Measurements from ENCODE around the gene PILRA.
A peak's percentile ranks its signal among the peaks of the same experiment; 100 is the strongest.
"Not testable (repeated sequence)": the region's sequence is repeated elsewhere in the genome, so short reads cannot be mapped to it uniquely, and the experiment has no call there.

Gene PILRA

DNA sequence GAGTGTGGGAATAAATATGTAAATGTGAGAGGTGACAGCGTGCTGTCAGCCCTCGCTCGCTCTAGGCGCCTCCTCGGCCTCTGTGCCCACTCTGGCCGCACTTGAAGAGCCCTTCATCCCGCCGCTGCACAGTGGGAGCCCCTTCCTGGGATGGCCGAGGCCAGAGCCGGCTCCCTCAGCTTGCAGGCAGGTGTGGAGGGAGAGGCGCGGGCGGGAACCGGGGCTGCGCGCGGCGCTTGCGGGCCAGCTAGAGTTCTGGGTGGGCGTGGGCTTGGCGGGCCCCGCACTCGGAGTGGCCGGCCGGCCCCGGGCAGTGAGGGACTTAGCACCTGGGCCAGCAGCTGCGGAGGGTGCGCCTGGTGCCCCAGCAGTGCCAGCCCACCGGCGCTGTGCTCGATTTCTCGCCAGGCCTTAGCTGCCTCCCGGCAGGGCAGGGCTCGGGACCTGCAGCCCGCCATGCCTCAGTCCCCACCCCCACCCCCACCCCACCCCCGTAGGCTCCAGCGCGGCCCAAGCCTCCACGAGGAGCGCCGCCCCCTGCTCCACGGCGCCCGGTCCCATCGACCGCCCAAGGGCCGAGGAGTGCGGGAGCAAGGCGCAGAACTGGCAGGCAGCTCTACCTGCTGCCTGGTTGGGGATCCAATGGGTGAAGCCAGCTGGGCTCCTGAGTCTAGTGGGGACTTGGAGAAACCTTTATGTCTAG, 8.4 kb downstream of the PILRA start:
- H3K9ac ChIP-seq (ENCODE audit: low read length); H3K9me3 ChIP-seq (ENCODE audit: control insufficient read depth, insufficient read depth, low read depth, low read length); H3K27ac ChIP-seq (ENCODE audit: low read depth, low read length); H3K4me1 ChIP-seq (ENCODE audit: control insufficient read depth, insufficient read depth, low read length); H3K27me3 ChIP-seq (ENCODE audit: control insufficient read depth, insufficient read depth, low read length); H3K36me3 ChIP-seq (ENCODE audit: control insufficient read depth, insufficient read depth, low read length): not testable (repeated sequence)
- peak overlapping the region; percentile 8; the same call in 1 of the 2 replicates for H3K4me3 ChIP-seq (ENCODE audit: low read depth, low read length)

DNA sequence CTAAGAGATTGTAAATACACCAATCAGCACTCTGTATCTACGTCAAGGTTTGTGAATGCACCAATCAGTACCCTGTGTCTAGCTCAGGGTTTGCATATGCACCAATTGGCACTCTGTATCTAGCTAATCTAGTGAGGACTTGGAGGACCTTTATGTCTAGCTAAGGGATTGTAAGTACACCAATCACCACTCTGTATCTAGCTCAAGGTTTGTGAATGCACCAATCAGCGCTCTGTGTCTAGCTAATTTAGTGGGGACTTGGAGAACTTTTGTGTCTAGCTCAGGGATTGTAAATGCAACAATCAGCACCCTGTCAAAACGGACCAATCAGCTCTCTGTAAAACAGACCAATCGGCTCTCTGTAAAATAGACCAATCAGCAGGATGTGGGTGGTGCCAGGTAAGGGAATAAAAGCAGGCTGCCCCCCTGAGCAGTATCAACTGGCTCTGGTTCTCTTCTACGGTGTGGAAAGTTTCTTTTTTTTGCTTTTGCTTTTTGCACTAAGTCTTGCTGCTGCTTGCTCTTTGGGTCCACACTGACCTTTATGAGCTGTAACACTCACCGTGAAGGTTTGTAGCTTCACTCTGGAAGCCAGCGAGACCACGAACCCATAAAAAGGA, 9.1 kb downstream of the PILRA start:
- not testable (repeated sequence) for H3K36me3 ChIP-seq (ENCODE audit: control insufficient read depth, insufficient read depth, low read length); H3K4me3 ChIP-seq (ENCODE audit: low read depth, low read length); H3K9me3 ChIP-seq (ENCODE audit: control insufficient read depth, insufficient read depth, low read depth, low read length); H3K4me1 ChIP-seq (ENCODE audit: control insufficient read depth, insufficient read depth, low read length); H3K27ac ChIP-seq (ENCODE audit: low read depth, low read length); H3K9ac ChIP-seq (ENCODE audit: low read length); H3K27me3 ChIP-seq (ENCODE audit: control insufficient read depth, insufficient read depth, low read length)

DNA sequence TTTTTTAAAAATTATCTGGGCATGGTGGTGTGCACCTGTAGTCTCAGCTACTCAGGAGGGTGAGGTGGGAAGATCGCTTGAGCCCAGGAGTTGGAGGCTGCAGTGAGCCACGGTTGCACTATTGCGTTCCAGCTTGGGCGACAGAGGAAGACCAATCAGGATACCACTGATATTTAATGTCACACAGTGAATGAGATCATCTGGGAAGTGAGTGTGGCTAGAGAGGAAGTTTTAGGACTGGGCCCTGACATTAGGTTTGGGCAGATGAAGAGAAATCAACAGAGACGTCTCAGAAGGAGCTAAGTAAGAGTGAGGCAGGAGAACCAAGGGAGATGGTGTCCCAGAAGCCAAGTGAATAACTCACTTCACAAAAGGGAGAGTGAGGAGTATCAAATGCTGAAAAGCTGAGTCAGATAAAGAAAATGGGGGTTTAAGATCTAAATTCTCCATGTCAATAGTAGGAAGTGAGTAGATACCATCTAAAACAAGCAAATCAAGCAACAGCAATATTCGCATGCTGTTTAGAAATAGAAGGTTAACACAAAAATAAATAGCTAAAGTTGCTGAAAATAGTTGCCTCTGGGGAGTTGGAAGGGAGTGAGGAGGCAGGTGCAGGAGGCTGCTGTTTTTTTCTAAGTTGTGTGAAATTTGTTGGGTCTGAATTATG, 11.5 kb downstream of the PILRA start:
- Histone ChIP-seq H3K4me3 (ENCODE audit: low read depth, low read length) (no peak overlapping the region), H3K9me3 (ENCODE audit: control insufficient read depth, insufficient read depth, low read depth, low read length) (no peaks in the 10 kb centered on the region), H3K36me3 (ENCODE audit: control insufficient read depth, insufficient read depth, low read length) (no peaks in the 10 kb centered on the region), H3K27me3 (ENCODE audit: control insufficient read depth, insufficient read depth, low read length) (no peaks in the 10 kb centered on the region), H3K9ac (ENCODE audit: low read length) (no peak overlapping the region), H3K4me1 (ENCODE audit: control insufficient read depth, insufficient read depth, low read length) (no peaks in the 10 kb centered on the region), H3K27ac (ENCODE audit: low read depth, low read length) (no peak overlapping the region)

GRCh38 chr7:100386940-100387339, 13.7 kb downstream of the PILRA start:
- H3K36me3 ChIP-seq (ENCODE audit: control insufficient read depth, insufficient read depth, low read length) = no peaks in the 10 kb centered on the region
- H3K27me3 ChIP-seq (ENCODE audit: control insufficient read depth, insufficient read depth, low read length) = no peaks in the 10 kb centered on the region
- H3K4me1 ChIP-seq (ENCODE audit: control insufficient read depth, insufficient read depth, low read length) = no peaks in the 10 kb centered on the region
- no peaks in the 10 kb centered on the region for H3K9me3 ChIP-seq (ENCODE audit: control insufficient read depth, insufficient read depth, low read depth, low read length)
- H3K9ac ChIP-seq (ENCODE audit: low read length) = no peak overlapping the region
- H3K27ac ChIP-seq (ENCODE audit: low read depth, low read length) = no peak overlapping the region
- no peak overlapping the region for H3K4me3 ChIP-seq (ENCODE audit: low read depth, low read length)

DNA sequence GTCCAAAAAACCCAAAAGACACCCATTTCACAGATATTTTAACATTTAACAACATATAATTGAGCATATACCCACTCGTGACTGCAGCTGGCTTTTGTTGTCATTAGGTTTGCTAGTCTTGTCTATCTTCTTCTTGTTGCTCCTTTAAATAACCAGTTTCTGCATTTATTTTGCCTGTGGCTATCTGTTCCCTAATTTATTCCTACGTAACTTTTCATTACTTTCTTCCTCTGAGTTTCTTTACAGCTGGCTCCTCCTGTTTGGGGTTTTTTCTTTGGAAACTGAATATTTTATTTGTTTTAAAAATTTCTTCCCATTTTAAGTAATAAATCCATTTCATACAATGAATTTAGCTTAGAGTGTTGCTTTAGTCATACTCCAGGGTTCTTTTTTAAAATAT, 14.4 kb downstream of the PILRA start:
- H3K4me1 ChIP-seq (ENCODE audit: control insufficient read depth, insufficient read depth, low read length) = no peaks in the 10 kb centered on the region
- H3K36me3 ChIP-seq (ENCODE audit: control insufficient read depth, insufficient read depth, low read length) = no peaks in the 10 kb centered on the region
- H3K9ac ChIP-seq (ENCODE audit: low read length) = no peak overlapping the region
- no peak overlapping the region for H3K27ac ChIP-seq (ENCODE audit: low read depth, low read length)
- no peak overlapping the region for H3K4me3 ChIP-seq (ENCODE audit: low read depth, low read length)
- no peaks in the 10 kb centered on the region for H3K27me3 ChIP-seq (ENCODE audit: control insufficient read depth, insufficient read depth, low read length)
- H3K9me3 ChIP-seq (ENCODE audit: control insufficient read depth, insufficient read depth, low read depth, low read length) = no peaks in the 10 kb centered on the region

- Histone ChIP-seq H3K27me3 (ENCODE audit: control insufficient read depth, insufficient read depth, low read length) (no peaks in the 10 kb centered on the region), H3K4me1 (ENCODE audit: control insufficient read depth, insufficient read depth, low read length) (no peaks in the 10 kb centered on the region), H3K36me3 (ENCODE audit: control insufficient read depth, insufficient read depth, low read length) (no peaks in the 10 kb centered on the region), H3K27ac (ENCODE audit: low read depth, low read length) (no peak overlapping the region), H3K4me3 (ENCODE audit: low read depth, low read length) (no peak overlapping the region), H3K9me3 (ENCODE audit: control insufficient read depth, insufficient read depth, low read depth, low read length) (no peaks in the 10 kb centered on the region), H3K9ac (ENCODE audit: low read length) (no peak overlapping the region)
Measured at GRCh38 chr7:100389437-100390088, 16.3 kb downstream of the PILRA start.

- H3K27me3 ChIP-seq (ENCODE audit: control insufficient read depth, insufficient read depth, low read length) = no peaks in the 10 kb centered on the region
- no peaks in the 10 kb centered on the region for H3K36me3 ChIP-seq (ENCODE audit: control insufficient read depth, insufficient read depth, low read length)
- H3K9me3 ChIP-seq (ENCODE audit: control insufficient read depth, insufficient read depth, low read depth, low read length) = no peaks in the 10 kb centered on the region
- no peak overlapping the region for H3K27ac ChIP-seq (ENCODE audit: low read depth, low read length)
- no peak overlapping the region for H3K9ac ChIP-seq (ENCODE audit: low read length)
- no peaks in the 10 kb centered on the region for H3K4me1 ChIP-seq (ENCODE audit: control insufficient read depth, insufficient read depth, low read length)
- H3K4me3 ChIP-seq (ENCODE audit: low read depth, low read length) = no peak overlapping the region
Measured at GRCh38 chr7:100390286-100391009, 17.2 kb downstream of the PILRA start.

GRCh38 chr7:100393233-100393905, 20.1 kb downstream of the PILRA start:
- Histone ChIP-seq H3K9ac (ENCODE audit: low read length) (no peak overlapping the region), H3K9me3 (ENCODE audit: control insufficient read depth, insufficient read depth, low read depth, low read length) (no peaks in the 10 kb centered on the region), H3K4me1 (ENCODE audit: control insufficient read depth, insufficient read depth, low read length) (0 out of 2 replicates have a peak, but pooled peaks cover 4% of the 10 kb centered on the region), H3K27ac (ENCODE audit: low read depth, low read length) (no peak overlapping the region), H3K27me3 (ENCODE audit: control insufficient read depth, insufficient read depth, low read length) (no peaks in the 10 kb centered on the region), H3K4me3 (ENCODE audit: low read depth, low read length) (no peak overlapping the region), H3K36me3 (ENCODE audit: control insufficient read depth, insufficient read depth, low read length) (no peaks in the 10 kb centered on the region)

DNA sequence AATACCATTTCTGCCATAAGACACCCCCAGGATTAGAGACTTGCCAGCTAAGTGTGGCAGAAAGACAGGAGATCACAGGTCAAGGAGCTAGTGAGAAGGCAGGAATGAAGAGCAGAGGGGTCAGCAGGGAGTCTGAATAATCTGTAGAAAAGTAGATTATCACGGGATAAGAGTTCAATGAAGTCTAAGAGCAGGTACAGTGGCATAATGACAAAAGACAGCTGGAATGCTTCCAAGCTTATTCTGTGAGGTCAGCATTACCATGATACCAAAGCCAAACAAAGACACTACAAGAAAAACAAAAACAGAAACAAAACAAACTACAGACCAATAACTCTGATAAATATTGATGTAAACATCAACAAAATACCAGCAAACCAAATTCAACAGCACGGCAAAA, 20.8 kb downstream of the PILRA start:
- H3K36me3 ChIP-seq (ENCODE audit: control insufficient read depth, insufficient read depth, low read length) = no peaks in the 10 kb centered on the region
- no peaks in the 10 kb centered on the region for H3K27me3 ChIP-seq (ENCODE audit: control insufficient read depth, insufficient read depth, low read length)
- H3K4me3 ChIP-seq (ENCODE audit: low read depth, low read length) = no peak overlapping the region
- no peak overlapping the region for H3K9ac ChIP-seq (ENCODE audit: low read length)
- no peaks in the 10 kb centered on the region for H3K9me3 ChIP-seq (ENCODE audit: control insufficient read depth, insufficient read depth, low read depth, low read length)
- H3K27ac ChIP-seq (ENCODE audit: low read depth, low read length) = no peak overlapping the region
- 0 out of 2 replicates have a peak, but pooled peaks cover 4% of the 10 kb centered on the region for H3K4me1 ChIP-seq (ENCODE audit: control insufficient read depth, insufficient read depth, low read length)

- Histone ChIP-seq H3K4me1 (ENCODE audit: control insufficient read depth, insufficient read depth, low read length) (0 out of 2 replicates have a peak, but pooled peaks cover 7% of the 10 kb centered on the region), H3K27ac (ENCODE audit: low read depth, low read length) (no peak overlapping the region), H3K27me3 (ENCODE audit: control insufficient read depth, insufficient read depth, low read length) (peaks cover 3% of the 10 kb centered on the region; the same call in 1 of the 2 replicates), H3K36me3 (ENCODE audit: control insufficient read depth, insufficient read depth, low read length) (no peaks in the 10 kb centered on the region), H3K9ac (ENCODE audit: low read length) (no peak overlapping the region), H3K4me3 (ENCODE audit: low read depth, low read length) (no peak overlapping the region), H3K9me3 (ENCODE audit: control insufficient read depth, insufficient read depth, low read depth, low read length) (no peaks in the 10 kb centered on the region)
Measured at GRCh38 chr7:100396421-100396982, 23.2 kb downstream of the PILRA start.
